Measurements from ENCODE around the gene RHOA. TPM values are rescaled to one million over a fixed set of nuclear protein-coding genes. Genes with fewer than 3 reads are reported as not detected.
"Not testable (repeated sequence)": the region's sequence is repeated elsewhere in the genome, so short reads cannot be mapped to it uniquely, and the experiment has no call there.

RHOA gene
- total RNA-seq, 1 experiment from 2014 or later: 283 TPM

- in situ Hi-C loops (cut with HindIII; ENCODE audit: low pct_unique_long_range_greater_than_20kb, low sequenced_read_pairs): no loop called here
- DNase-seq (ENCODE audit: low read depth, low spot score): no peak
Observed at GRCh38 chr3:49349348-49350114, 62.2 kb downstream of the RHOA start.

DNA sequence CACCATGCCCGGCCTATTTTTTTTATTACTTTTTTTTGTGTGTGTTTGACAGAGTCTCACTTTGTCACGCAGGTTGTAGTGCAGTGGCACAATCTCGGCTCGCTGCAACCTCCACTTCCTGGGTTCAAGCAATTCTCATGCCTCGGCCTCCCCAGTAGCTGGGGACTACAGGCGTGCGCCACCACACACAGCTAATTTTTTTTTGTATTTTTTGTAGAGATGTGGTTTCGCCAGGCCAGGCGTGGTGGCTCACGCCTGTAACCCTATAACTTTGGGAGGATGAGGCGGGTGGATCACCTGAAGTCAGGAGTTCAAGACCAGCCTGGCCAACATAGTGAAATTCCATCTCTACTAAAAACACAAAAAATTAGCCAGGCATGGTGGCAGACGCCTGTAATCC lies 63.4 kb downstream of the RHOA start:
- DNase-seq (ENCODE audit: low read depth, low spot score); in situ Hi-C loops (cut with HindIII; ENCODE audit: low pct_unique_long_range_greater_than_20kb, low sequenced_read_pairs): not testable (repeated sequence)

GRCh38 chr3:49346797-49347251 lies 65.0 kb downstream of the RHOA start:
- in situ Hi-C loops (cut with HindIII; ENCODE audit: low pct_unique_long_range_greater_than_20kb, low sequenced_read_pairs): no loop called here
- DNase-seq (ENCODE audit: low read depth, low spot score): no peak

DNA sequence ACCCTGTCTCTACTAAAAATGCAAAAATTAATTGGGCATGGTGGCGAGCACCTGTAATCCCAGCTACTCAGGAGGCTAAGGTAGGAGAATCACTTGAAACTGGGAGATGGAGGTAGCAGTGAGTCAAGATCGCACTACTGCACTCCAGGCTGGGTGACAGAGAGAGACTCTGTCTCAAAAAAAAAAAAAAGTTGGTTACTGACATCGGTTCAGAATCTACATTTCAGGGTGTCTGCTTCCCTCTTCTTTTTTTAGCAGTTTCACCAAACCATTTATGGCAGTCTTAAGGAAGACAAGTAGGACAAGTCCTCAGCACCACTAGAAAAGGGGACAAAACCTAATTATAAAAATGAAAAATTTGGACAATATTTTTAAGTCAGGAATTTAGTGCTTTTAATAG lies 68.6 kb downstream of the RHOA start:
- DNase-seq (ENCODE audit: low read depth, low spot score): no peak
- in situ Hi-C loops (cut with HindIII; ENCODE audit: low pct_unique_long_range_greater_than_20kb, low sequenced_read_pairs): no loop called here

GRCh38 chr3:49341996-49342395 lies 69.8 kb downstream of the RHOA start:
- DNase-seq (ENCODE audit: low read depth, low spot score): no peak
- in situ Hi-C loops (cut with HindIII; ENCODE audit: low pct_unique_long_range_greater_than_20kb, low sequenced_read_pairs): no loop called here

GRCh38 chr3:49339941-49340800 lies 71.6 kb downstream of the RHOA start, which contains the start of gene USP4:
USP4 (minus strand) TSS chr3:49340053; CDS start chr3:49340024, 29 bp downstream.
- in situ Hi-C loops (cut with HindIII; ENCODE audit: low pct_unique_long_range_greater_than_20kb, low sequenced_read_pairs): no loop called here
- DNase-seq (ENCODE audit: low read depth, low spot score): peak; percentile 83

- in situ Hi-C loops (cut with HindIII; ENCODE audit: low pct_unique_long_range_greater_than_20kb, low sequenced_read_pairs): no loop called here
- DNase-seq (ENCODE audit: low read depth, low spot score): no peak
Observed at GRCh38 chr3:49339581-49339940, 72.2 kb downstream of the RHOA start.

DNA sequence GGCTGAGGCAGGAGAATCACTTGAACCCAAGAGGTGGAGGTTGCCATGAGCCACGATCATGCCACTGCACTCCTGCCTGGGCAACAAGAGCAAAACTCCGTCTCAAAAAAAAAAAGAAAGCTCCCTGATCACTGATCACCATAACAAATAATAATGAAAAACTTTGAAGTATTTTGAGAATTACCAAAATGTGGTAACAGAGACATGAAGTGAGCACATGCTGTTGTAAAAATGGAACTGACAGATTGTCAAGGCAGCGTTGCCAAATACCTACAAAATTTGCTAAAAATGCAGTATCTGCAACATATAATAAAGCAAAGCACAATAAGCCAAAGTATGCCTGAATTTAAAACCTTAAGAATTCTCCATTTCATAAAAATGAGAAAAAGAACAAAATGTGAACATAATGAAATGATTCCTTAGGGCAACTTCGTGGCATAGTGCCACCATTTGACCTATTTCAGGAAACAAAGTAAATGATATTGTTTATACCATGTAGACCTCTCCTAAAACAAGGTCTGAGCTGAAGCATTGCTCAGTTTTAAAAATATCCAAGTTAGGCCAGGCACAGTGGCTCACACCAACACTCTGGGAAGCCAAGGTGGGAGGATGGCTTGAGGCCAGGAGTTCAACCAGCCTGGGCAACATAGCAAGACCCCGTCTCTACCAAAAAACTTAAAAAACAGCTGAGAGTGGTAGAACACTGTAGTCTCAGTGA lies 77.7 kb downstream of the RHOA start:
- in situ Hi-C loops (cut with HindIII; ENCODE audit: low pct_unique_long_range_greater_than_20kb, low sequenced_read_pairs): no loop called here

DNA sequence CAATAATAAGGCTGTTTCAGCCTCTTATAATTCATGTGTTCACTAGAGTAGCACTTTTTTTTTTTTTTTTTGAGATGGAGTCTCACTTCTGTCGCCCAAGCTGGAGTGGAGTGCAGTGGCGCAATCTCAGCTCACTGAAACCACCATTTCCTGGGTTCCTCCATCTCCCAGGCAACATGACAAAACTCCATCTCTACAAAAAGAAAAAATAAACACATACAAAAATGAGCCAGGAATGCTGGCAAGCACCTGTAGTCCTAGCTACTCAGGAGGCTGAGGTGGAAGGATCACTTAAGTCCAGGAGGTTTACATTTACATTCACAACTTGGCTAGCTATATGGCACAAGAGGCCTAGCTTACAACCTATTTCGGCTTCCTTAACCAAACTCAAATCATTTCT lies 78.7 kb downstream of the RHOA start:
- in situ Hi-C loops (cut with HindIII; ENCODE audit: low pct_unique_long_range_greater_than_20kb, low sequenced_read_pairs): no loop called here
- DNase-seq (ENCODE audit: low read depth, low spot score): no peak

More for the DNA sequence above, 77.7 kb downstream of the RHOA start:
- no peak for DNase-seq (ENCODE audit: low read depth, low spot score)

- in situ Hi-C loops (cut with HindIII; ENCODE audit: low pct_unique_long_range_greater_than_20kb, low sequenced_read_pairs): no loop called here
- no peak for DNase-seq (ENCODE audit: low read depth, low spot score)
Observed at GRCh38 chr3:49329186-49329585, 82.6 kb downstream of the RHOA start.

- in situ Hi-C loops (cut with HindIII; ENCODE audit: low pct_unique_long_range_greater_than_20kb, low sequenced_read_pairs); DNase-seq (ENCODE audit: low read depth, low spot score): not testable (repeated sequence)
Observed at GRCh38 chr3:49328350-49328749, 83.4 kb downstream of the RHOA start.

- no peak for DNase-seq (ENCODE audit: low read depth, low spot score)
Observed at GRCh38 chr3:49327485-49327884, 84.3 kb downstream of the RHOA start.

DNA sequence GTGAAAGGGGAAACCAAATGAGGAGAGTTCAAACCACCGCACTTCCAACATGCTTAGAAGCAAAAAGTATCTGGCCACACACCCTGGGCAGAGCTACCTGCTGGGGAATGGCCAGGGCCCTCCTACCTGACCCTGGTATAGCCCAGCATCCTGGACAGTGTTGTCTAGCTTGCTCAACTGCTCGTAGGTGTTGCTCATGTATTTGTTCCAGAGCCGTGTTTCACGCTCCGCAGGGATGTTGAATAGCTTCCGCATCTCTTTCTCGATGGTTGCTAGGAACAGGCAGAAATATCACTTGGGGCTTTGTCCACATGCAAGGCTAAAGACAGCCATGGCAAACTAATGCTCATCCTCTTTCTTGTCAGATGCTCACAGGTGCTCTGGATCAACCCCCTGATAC lies 87.0 kb downstream of the RHOA start:
- no peak for DNase-seq (ENCODE audit: low read depth, low spot score)
- in situ Hi-C loops (cut with HindIII; ENCODE audit: low pct_unique_long_range_greater_than_20kb, low sequenced_read_pairs): no loop called here

More at GRCh38 chr3:49327485-49327884, 84.3 kb downstream of the RHOA start:
- in situ Hi-C loops (cut with HindIII; ENCODE audit: low pct_unique_long_range_greater_than_20kb, low sequenced_read_pairs): no loop called here

DNA sequence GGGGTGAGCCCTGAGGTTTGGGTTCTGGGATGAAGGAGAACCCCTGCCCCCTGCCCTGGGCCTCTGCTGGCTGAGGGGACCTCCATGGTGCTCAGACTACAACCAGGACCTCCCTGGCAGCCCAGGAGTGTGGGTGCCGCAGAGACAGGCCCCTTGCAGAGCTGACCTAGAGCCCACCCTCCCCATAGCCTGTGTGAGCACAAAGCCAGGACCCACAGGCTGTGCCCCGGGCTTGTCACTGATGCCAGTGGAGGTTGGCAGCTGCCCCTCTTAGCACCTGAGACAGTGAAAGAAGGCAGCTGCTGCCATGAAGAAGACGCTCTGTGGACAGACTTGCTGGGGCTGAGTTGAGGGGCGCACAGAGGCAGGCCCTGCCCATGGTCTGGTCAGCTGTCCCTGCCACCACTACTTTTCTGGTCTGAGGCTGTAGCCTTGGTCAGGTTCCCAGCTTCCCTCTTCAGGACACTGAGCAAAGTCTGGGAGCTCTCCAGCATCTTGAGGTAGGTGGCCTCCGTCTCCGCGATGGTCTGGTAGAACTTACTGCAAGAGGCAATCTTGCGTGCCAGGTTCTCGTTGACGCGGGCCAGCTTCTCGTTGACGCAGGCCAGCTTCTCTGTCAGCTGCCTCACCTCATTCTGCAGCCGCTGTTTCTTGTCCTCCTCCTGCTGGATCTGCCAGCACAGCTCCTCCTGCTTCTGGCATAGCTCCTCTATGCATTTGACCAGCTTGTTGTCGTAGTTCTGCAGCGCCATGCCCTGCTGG lies 94.9 kb downstream of the RHOA start:
- no peak for DNase-seq (ENCODE audit: low read depth, low spot score)
- in situ Hi-C loops (cut with HindIII; ENCODE audit: low pct_unique_long_range_greater_than_20kb, low sequenced_read_pairs): no loop called here

GRCh38 chr3:49313896-49314688 lies 97.7 kb downstream of the RHOA start:
- peak; percentile 14 for DNase-seq (ENCODE audit: low read depth, low spot score)
- in situ Hi-C loops (cut with HindIII; ENCODE audit: low pct_unique_long_range_greater_than_20kb, low sequenced_read_pairs): no loop called here

GRCh38 chr3:49311283-49311682 lies 100.5 kb downstream of the RHOA start:
- in situ Hi-C loops (cut with HindIII; ENCODE audit: low pct_unique_long_range_greater_than_20kb, low sequenced_read_pairs): no loop called here
- no peak for DNase-seq (ENCODE audit: low read depth, low spot score)

- no peak for DNase-seq (ENCODE audit: low read depth, low spot score)
- in situ Hi-C loops (cut with HindIII; ENCODE audit: low pct_unique_long_range_greater_than_20kb, low sequenced_read_pairs): no loop called here
Observed at GRCh38 chr3:49310677-49311076, 101.1 kb downstream of the RHOA start.
